ENCODE measurements around the gene CACNA1I. TPM values are rescaled to one million over a fixed set of nuclear protein-coding genes. Genes with fewer than 3 reads are reported as not detected.

Gene CACNA1I
- total and polyA plus RNA-seq, 2 donors (not counting 1 experiment from before 2014, with no cell fraction given), result under 0.01 to 0.01 TPM

DNA sequence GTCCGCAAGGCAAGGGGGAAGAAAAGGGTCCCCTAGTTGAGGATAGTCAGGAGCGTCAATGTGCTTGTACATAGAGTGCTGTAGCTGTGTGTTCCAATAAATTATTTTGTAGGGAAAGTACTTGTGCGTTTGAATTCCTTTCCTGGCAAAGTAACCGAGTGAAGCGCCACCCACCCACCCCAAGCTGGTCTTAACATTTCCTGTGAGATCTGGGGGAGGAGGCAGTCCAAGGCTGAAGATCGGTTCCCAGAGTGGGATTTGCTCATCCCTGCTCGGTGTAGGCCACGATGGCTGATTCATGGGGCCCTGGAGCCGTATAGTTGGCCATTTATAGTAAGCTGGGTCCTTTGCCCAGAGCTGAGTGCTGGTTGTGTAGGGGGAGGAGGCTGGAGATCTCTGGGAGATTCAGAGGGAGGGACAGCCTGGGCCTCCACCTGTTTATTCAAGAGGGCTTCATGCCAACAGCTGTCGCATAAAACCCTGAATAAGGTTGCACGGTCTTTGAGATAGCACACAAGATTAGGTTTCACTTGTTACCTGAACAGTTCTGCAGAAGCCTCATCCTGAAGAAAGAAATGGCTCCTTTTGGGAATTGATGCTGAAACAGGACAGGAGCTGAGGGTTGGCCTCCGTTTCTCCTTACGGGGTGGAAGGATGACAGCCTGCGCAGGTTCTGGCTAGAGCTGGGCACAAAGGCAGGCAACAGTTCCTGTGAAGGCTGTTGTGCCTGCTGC, 47.8 kb upstream of the CACNA1I start:
- Histone ChIP-seq H3K27me3 (ENCODE audit: control insufficient read depth, insufficient read depth, low read length) (no peaks in the 10 kb centered on the region), H3K4me2 (ENCODE audit: extremely low read depth, insufficient read depth, low read length) (peak overlapping the region; percentile 92), H3K79me2 (ENCODE audit: control insufficient read depth, insufficient read depth, low read length) (peaks cover 42% of the 10 kb centered on the region), H3K36me3 (ENCODE audit: control insufficient read depth, insufficient read depth, low read length) (peaks cover 18% of the 10 kb centered on the region), H3K9me3 (ENCODE audit: control insufficient read depth, insufficient read depth, low read depth, low read length) (no peaks in the 10 kb centered on the region), H3K4me3 (replicated peaks in 1 of 4; ENCODE audit: control extremely low read depth in 1 of 4, insufficient read depth in 1 of 4, low read depth in 3 of 4, low read length in 4 of 4) (peak overlapping the region; percentile 70 to 99 (median 90)), H3K27ac (ENCODE audit: insufficient read depth, low read length) (peak overlapping the region; percentile 98), H4K20me1 (ENCODE audit: control insufficient read depth, extremely low read depth, insufficient read depth, low read length) (peaks cover 3% of the 10 kb centered on the region), H2AFZ (ENCODE audit: low read length) (no peak overlapping the region), H3K9ac (ENCODE audit: insufficient read depth, low read length) (peak overlapping the region; percentile 41), H3K4me1 (ENCODE audit: control insufficient read depth, extremely low read depth, insufficient read depth, low read length) (peaks cover 7% of the 10 kb centered on the region)
- DNase-seq (ENCODE audit: low read depth in 2 of 2), result peak; percentile 67 to 71
- TF ChIP-seq, protein P1, sequence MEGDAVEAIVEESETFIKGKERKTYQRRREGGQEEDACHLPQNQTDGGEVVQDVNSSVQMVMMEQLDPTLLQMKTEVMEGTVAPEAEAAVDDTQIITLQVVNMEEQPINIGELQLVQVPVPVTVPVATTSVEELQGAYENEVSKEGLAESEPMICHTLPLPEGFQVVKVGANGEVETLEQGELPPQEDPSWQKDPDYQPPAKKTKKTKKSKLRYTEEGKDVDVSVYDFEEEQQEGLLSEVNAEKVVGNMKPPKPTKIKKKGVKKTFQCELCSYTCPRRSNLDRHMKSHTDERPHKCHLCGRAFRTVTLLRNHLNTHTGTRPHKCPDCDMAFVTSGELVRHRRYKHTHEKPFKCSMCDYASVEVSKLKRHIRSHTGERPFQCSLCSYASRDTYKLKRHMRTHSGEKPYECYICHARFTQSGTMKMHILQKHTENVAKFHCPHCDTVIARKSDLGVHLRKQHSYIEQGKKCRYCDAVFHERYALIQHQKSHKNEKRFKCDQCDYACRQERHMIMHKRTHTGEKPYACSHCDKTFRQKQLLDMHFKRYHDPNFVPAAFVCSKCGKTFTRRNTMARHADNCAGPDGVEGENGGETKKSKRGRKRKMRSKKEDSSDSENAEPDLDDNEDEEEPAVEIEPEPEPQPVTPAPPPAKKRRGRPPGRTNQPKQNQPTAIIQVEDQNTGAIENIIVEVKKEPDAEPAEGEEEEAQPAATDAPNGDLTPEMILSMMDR (conservative IDR thresholded peaks at IDR 0.05 in 1 of 2, IDR thresholded peaks at IDR 0.05 in 1 of 2; ENCODE audit: low read depth in 1 of 2, low read length in 2 of 2), result no peak

DNA sequence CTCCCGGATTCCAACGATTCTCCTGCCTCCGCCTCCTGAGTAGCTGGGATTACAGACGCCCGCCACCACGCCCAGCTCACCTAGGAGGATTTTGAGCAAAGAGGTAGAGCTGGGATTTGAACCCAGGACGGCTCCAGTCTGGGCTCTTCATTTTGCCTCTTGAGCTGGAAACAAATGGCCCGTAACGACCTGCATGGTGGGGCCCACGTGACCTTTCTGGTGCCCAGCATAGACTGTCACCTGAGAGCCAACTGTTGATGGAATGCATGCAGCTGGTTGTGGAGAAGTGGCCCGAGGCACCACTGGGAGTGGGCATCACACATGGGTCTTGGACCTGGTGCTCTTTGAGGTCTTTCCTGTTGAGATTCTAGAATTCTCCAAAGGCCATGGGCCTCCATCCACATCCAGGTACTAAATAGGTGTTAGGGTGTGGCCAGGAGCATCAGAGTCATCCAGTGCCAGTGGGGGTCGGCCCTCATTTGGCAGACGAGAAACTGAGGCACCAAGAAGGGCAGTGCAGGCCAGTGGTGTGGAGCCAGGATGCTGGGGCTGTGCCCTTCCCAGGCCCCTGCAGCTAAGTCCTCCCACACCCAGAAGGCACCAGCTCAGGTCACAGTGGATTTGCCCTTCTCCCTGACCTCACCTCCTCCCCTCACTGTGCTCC, 46.3 kb upstream of the CACNA1I start:
- DNase-seq (ENCODE audit: low read depth in 2 of 2), result no peak
- H4K20me1 ChIP-seq (ENCODE audit: control insufficient read depth, extremely low read depth, insufficient read depth, low read length), result peaks cover 3% of the 10 kb centered on the region
- no peak overlapping the region for H3K9ac ChIP-seq (ENCODE audit: insufficient read depth, low read length)
- peak overlapping the region in 1 of 4 experiments; percentile 7 for H3K4me3 ChIP-seq (replicated peaks in 1 of 4; ENCODE audit: control extremely low read depth in 1 of 4, insufficient read depth in 1 of 4, low read depth in 3 of 4, low read length in 4 of 4)
- H3K36me3 ChIP-seq (ENCODE audit: control insufficient read depth, insufficient read depth, low read length), result peaks cover 26% of the 10 kb centered on the region
- H3K27ac ChIP-seq (ENCODE audit: insufficient read depth, low read length), result no peak overlapping the region
- no peaks in the 10 kb centered on the region for H3K9me3 ChIP-seq (ENCODE audit: control insufficient read depth, insufficient read depth, low read depth, low read length)
- H3K4me1 ChIP-seq (ENCODE audit: control insufficient read depth, extremely low read depth, insufficient read depth, low read length), result peaks cover 8% of the 10 kb centered on the region
- TF ChIP-seq, protein P1 (conservative IDR thresholded peaks at IDR 0.05 in 1 of 2, IDR thresholded peaks at IDR 0.05 in 1 of 2; ENCODE audit: low read depth in 1 of 2, low read length in 2 of 2), result no peak
- no peak for TF ChIP-seq EZH2 (IDR thresholded peaks at IDR 0.05; ENCODE audit: low read length, missing control alignments)
- peaks cover 50% of the 10 kb centered on the region for H3K79me2 ChIP-seq (ENCODE audit: control insufficient read depth, insufficient read depth, low read length)
- no peaks in the 10 kb centered on the region for H3K27me3 ChIP-seq (ENCODE audit: control insufficient read depth, insufficient read depth, low read length)
- peak overlapping the region; percentile 27 for H3K4me2 ChIP-seq (ENCODE audit: extremely low read depth, insufficient read depth, low read length)
- no peak overlapping the region for H2AFZ ChIP-seq (ENCODE audit: low read length)

DNA sequence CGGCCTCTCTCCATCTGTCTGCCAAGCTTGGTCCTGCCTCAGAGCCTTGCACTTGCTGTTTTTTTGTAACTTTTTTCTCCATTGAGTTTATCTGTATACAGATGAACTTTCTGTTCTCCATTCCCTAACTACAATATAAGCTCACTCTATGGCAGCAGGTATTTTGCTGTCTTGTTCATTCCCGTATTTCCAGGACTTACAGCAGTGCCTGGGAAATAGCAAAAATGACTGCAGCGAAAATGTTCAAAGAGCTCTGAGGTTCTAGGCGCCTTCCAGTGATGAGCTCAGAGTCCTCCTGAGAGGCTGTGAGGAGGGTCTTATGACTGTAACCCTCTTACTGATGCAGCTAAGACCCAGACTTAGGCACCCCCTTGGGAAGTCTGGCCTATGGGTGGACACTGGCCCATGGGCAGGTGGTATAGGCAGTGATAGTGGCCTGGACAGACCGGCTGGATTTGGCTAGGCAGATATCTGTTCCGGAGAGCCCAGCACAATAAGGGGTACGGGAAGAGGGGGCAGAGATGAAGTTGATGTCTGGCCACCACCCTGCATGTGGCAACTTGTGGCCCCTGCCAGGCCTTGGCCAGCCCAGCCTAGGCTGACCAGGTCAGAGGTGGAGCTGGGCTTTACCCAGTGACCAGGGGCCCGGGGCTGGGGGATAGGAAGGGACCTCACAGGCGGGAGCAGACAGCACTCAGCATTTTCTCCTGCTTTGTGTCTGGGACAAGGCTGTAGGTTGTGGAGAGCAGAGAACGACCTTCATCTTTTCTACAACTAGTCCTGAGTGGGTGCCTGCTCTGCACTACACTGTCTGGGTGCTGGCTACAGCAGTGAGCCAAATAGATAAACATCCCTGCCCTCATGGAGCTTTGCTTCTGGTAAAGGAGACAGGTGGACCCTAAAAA, 45.5 kb upstream of the CACNA1I start:
- H3K4me2 ChIP-seq (ENCODE audit: extremely low read depth, insufficient read depth, low read length), result no peak overlapping the region
- DNase-seq (ENCODE audit: low read depth in 2 of 2), result no peak
- H3K4me1 ChIP-seq (ENCODE audit: control insufficient read depth, extremely low read depth, insufficient read depth, low read length), result peaks cover 12% of the 10 kb centered on the region
- peaks cover 32% of the 10 kb centered on the region for H3K36me3 ChIP-seq (ENCODE audit: control insufficient read depth, insufficient read depth, low read length)
- H3K9ac ChIP-seq (ENCODE audit: insufficient read depth, low read length), result no peak overlapping the region
- no peaks in the 10 kb centered on the region for H3K27me3 ChIP-seq (ENCODE audit: control insufficient read depth, insufficient read depth, low read length)
- peaks cover 55% of the 10 kb centered on the region for H3K79me2 ChIP-seq (ENCODE audit: control insufficient read depth, insufficient read depth, low read length)
- no peaks in the 10 kb centered on the region for H3K9me3 ChIP-seq (ENCODE audit: control insufficient read depth, insufficient read depth, low read depth, low read length)
- H3K27ac ChIP-seq (ENCODE audit: insufficient read depth, low read length), result no peak overlapping the region
- H3K4me3 ChIP-seq (replicated peaks in 1 of 4; ENCODE audit: control extremely low read depth in 1 of 4, insufficient read depth in 1 of 4, low read depth in 3 of 4, low read length in 4 of 4), result no peak overlapping the region
- H2AFZ ChIP-seq (ENCODE audit: low read length), result no peak overlapping the region
- TF ChIP-seq, protein P1 (conservative IDR thresholded peaks at IDR 0.05 in 1 of 2, IDR thresholded peaks at IDR 0.05 in 1 of 2; ENCODE audit: low read depth in 1 of 2, low read length in 2 of 2), result no peak
- no peak for TF ChIP-seq EZH2 (IDR thresholded peaks at IDR 0.05; ENCODE audit: low read length, missing control alignments)
- H4K20me1 ChIP-seq (ENCODE audit: control insufficient read depth, extremely low read depth, insufficient read depth, low read length), result peaks cover 3% of the 10 kb centered on the region
